Measurements from ENCODE around the gene KLHDC8A. TPM values are rescaled to one million over a fixed set of nuclear protein-coding genes. Genes with fewer than 3 reads are reported as not detected.

Gene KLHDC8A
- polyA plus RNA-seq, 4 donors = 0.22 to 1.7 (median 1.1) TPM

DNA sequence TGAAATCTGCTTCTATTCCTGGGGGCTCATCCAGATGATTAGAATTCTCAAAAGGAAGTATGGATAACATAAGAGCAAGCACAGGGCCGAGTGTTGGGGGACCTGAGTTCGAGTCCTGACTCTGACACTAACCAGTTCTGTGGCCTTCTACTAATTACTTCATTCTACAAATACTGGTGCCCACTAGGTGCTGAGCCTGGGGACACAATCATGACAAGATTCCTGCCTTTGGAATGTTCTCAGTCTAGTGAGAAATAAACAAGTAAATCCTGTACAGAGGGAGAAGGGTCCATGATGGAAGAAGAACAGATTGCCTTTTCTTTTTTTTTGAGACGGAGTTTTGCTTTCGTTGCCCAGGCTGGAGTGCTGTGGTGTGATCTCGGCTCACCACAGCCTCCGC is 32.9 kb downstream of the KLHDC8A start:
- Histone ChIP-seq H3K4me3 (ENCODE audit: low read depth in 1 of 3, low read length in 3 of 3) (no peak overlapping the region), H3K9me3 (ENCODE audit: control insufficient read depth in 2 of 2, insufficient read depth in 1 of 2, low read depth in 1 of 2, low read length in 1 of 2) (no peaks in the 10 kb centered on the region), H3K4me1 (ENCODE audit: control insufficient read depth in 3 of 3, insufficient read depth in 2 of 3, low read depth in 1 of 3, low read length in 2 of 3) (peaks cover 0 to 28% (median 8%) of the 10 kb centered on the region in 3 donors), H3K36me3 (ENCODE audit: control insufficient read depth in 3 of 3, insufficient read depth in 2 of 3, low read depth in 1 of 3, low read length in 3 of 3) (peaks cover 0 to 1% (median 0%) of the 10 kb centered on the region in 3 donors), H3K27me3 (ENCODE audit: control insufficient read depth in 3 of 3, insufficient read depth in 3 of 3, low read length in 3 of 3) (no peaks in the 10 kb centered on the region), H3K27ac (ENCODE audit: low read depth in 1 of 3, low read length in 2 of 3) (no peak overlapping the region)
- DNase-seq = no peak
- FAIRE-seq = no peak
- 90 to 93% (median 92%) methylated on average over 6 of the region's 6 CpGs for WGBS, 3 donors

DNA sequence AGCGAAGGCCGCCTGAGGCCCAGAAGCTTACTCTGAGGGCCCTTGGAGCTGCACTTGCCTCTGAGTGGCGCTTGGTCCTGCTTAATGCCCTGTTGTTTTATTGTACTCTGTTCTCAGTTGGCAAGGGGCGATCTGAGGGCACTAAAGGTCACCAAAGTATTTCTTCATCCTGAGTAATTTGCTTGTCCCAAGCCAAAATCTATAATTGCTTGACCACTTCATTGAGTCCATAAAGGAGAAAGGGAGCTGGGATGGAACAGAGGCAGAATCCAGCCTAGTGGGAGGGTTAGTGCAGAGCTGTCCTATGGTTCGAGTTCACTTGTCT is 34.8 kb downstream of the KLHDC8A start:
- peaks cover 0 to 8% (median 0%) of the 10 kb centered on the region in 3 donors for H3K36me3 ChIP-seq (ENCODE audit: control insufficient read depth in 3 of 3, insufficient read depth in 2 of 3, low read depth in 1 of 3, low read length in 3 of 3)
- H3K4me1 ChIP-seq (ENCODE audit: control insufficient read depth in 3 of 3, insufficient read depth in 2 of 3, low read depth in 1 of 3, low read length in 2 of 3) = peaks cover 0 to 47% (median 23%) of the 10 kb centered on the region in 3 donors
- WGBS, 3 donors = 35 to 51% (median 44%) methylated on average over 5 of the region's 5 CpGs
- H3K27ac ChIP-seq (ENCODE audit: low read depth in 1 of 3, low read length in 2 of 3) = peak overlapping the region in 1 of 3 donors; percentile 39
- peak overlapping the region in 2 of 3 donors; percentile 85 to 95 for H3K4me3 ChIP-seq (ENCODE audit: low read depth in 1 of 3, low read length in 3 of 3)
- no peaks in the 10 kb centered on the region for H3K9me3 ChIP-seq (ENCODE audit: control insufficient read depth in 2 of 2, insufficient read depth in 1 of 2, low read depth in 1 of 2, low read length in 1 of 2)
- DNase-seq = no peak
- FAIRE-seq = no peak
- no peaks in the 10 kb centered on the region for H3K27me3 ChIP-seq (ENCODE audit: control insufficient read depth in 3 of 3, insufficient read depth in 3 of 3, low read length in 3 of 3)

DNA sequence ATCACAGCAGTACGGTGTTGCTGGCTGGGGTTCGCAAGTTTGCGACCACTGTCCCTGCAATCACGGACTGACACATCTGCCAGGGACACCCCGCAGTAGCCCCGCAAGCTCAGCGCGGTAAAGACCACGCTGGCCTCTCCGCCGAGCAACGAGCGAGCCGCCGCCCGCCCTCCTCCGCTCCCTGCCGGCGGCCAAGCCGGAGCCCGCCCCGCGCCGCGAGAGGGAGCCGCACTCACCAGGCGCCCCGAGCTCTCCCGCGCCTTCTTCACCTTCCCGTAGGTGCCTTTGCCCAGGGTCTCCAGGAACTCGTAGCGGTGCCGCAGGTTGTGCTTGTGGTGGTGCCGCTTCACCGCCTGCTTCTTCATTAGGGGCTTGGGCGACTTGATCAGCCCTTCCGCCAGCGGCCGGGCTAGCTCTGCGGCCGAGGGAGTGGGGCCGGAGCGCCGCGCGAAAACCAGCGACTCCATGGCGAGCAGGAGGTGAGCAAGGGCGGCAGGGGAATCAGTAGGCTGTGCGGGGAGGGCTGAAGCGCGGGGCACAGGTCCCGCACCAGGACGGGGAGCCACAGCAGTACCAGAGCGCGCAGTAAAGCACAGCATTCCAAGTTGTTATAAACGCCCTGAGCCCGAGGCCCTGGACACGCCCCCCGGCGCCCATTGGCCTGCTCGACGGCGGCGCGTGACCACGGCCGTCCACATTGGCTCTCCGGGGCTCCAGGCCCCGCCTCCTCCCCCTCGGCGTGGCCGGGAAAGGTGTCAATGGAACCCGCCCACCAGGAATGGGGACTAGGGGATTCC is 35.4 kb downstream of the KLHDC8A start, which contains the start of gene NUAK2:
TSS of gene NUAK2 (minus strand) at position 584 of the 797 bp plus-strand sequence. CDS start at position 467, 117 bp downstream.
- FAIRE-seq (no peak), DNase-seq (peak; percentile 95 to 96)
- H3K27ac ChIP-seq (ENCODE audit: low read depth in 1 of 3, low read length in 2 of 3) = peak within 1 kb of the TSS; percentile 84 to 91 (median 86)
- H3K4me1 ChIP-seq (ENCODE audit: control insufficient read depth in 3 of 3, insufficient read depth in 2 of 3, low read depth in 1 of 3, low read length in 2 of 3) = peaks cover 0 to 53% (median 28%) of the 10 kb centered on the region in 3 donors
- H3K27me3 ChIP-seq (ENCODE audit: control insufficient read depth in 3 of 3, insufficient read depth in 3 of 3, low read length in 3 of 3) = no peaks in the 10 kb centered on the region
- peak within 1 kb of the TSS; percentile 85 to 95 (median 88) for H3K4me3 ChIP-seq (ENCODE audit: low read depth in 1 of 3, low read length in 3 of 3)
- 0 to 1% (median 1%) methylated on average over 73 to 75 of the region's 75 CpGs for WGBS, 3 donors
- H3K36me3 ChIP-seq (ENCODE audit: control insufficient read depth in 3 of 3, insufficient read depth in 2 of 3, low read depth in 1 of 3, low read length in 3 of 3) = peaks cover 0 to 8% (median 0%) of the 10 kb centered on the region in 3 donors
- no peaks in the 10 kb centered on the region for H3K9me3 ChIP-seq (ENCODE audit: control insufficient read depth in 2 of 2, insufficient read depth in 1 of 2, low read depth in 1 of 2, low read length in 1 of 2)

GRCh38 chr1:205319081-205320018 is 37.4 kb downstream of the KLHDC8A start:
- Histone ChIP-seq H3K36me3 (ENCODE audit: control insufficient read depth in 3 of 3, insufficient read depth in 2 of 3, low read depth in 1 of 3, low read length in 3 of 3) (peaks cover 0 to 8% (median 0%) of the 10 kb centered on the region in 3 donors), H3K9me3 (ENCODE audit: control insufficient read depth in 2 of 2, insufficient read depth in 1 of 2, low read depth in 1 of 2, low read length in 1 of 2) (no peaks in the 10 kb centered on the region), H3K4me3 (ENCODE audit: low read depth in 1 of 3, low read length in 3 of 3) (peak overlapping the region; percentile 14 to 54 (median 39)), H3K4me1 (ENCODE audit: control insufficient read depth in 3 of 3, insufficient read depth in 2 of 3, low read depth in 1 of 3, low read length in 2 of 3) (peaks cover 3 to 62% (median 37%) of the 10 kb centered on the region in 3 donors), H3K27ac (ENCODE audit: low read depth in 1 of 3, low read length in 2 of 3) (peak overlapping the region; percentile 63 to 84 (median 81)), H3K27me3 (ENCODE audit: control insufficient read depth in 3 of 3, insufficient read depth in 3 of 3, low read length in 3 of 3) (no peaks in the 10 kb centered on the region)
- peak; percentile 87 to 92 for DNase-seq
- FAIRE-seq = no peak
- 10 to 15% (median 12%) methylated on average over 6 of the region's 6 CpGs for WGBS, 3 donors

DNA sequence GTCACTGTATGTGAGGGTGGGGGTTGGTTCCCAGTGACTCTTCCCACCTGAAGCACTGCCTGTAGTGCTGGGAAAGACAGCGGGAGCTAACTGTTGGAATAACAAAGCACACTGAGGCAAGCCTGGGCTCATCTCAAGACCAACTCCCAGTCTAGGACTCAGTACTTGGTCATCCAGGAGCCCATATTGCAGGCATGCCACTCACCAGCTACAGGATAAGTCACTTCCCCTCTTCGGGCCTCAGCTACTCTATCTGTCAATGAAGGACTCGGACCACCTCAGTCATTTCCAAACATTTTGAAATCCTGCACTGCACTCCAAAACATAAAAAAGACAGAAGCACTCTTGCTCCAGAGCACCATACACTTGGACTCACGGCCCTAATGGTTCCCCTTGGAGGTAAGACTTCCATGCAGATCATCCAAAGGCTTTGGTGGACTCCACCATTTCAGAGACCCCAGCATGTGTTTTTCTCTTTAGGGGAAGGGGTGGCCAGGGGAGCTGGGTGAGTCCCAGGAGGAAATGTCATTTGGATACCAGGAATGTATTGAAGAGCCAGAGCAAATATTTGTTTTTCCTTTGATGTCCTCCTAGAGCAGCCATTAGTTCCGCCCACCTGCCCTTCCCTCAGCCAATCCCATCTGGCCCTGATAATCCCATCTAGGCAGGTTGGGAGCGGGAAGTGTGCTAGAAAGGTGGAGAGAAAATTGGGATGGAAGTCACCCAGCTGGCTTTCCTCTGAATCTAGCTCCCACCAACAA is 38.3 kb downstream of the KLHDC8A start:
- H3K4me3 ChIP-seq (ENCODE audit: low read depth in 1 of 3, low read length in 3 of 3) = peak overlapping the region in 2 of 3 donors; percentile 4 to 54

GRCh38 chr1:205317311-205317917 is 39.3 kb downstream of the KLHDC8A start:
- peaks cover 0 to 12% (median 0%) of the 10 kb centered on the region in 3 donors for H3K36me3 ChIP-seq (ENCODE audit: control insufficient read depth in 3 of 3, insufficient read depth in 2 of 3, low read depth in 1 of 3, low read length in 3 of 3)
- no peaks in the 10 kb centered on the region for H3K9me3 ChIP-seq (ENCODE audit: control insufficient read depth in 2 of 2, insufficient read depth in 1 of 2, low read depth in 1 of 2, low read length in 1 of 2)
- FAIRE-seq = no peak
- DNase-seq = peak; percentile 92 to 98
- peak overlapping the region in 1 of 3 donors; percentile 54 for H3K4me3 ChIP-seq (ENCODE audit: low read depth in 1 of 3, low read length in 3 of 3)
- H3K27me3 ChIP-seq (ENCODE audit: control insufficient read depth in 3 of 3, insufficient read depth in 3 of 3, low read length in 3 of 3) = no peaks in the 10 kb centered on the region
- H3K4me1 ChIP-seq (ENCODE audit: control insufficient read depth in 3 of 3, insufficient read depth in 2 of 3, low read depth in 1 of 3, low read length in 2 of 3) = peaks cover 12 to 72% (median 49%) of the 10 kb centered on the region in 3 donors
- peak overlapping the region; percentile 58 to 84 (median 81) for H3K27ac ChIP-seq (ENCODE audit: low read depth in 1 of 3, low read length in 2 of 3)
- 5 to 37% (median 21%) methylated on average over 7 of the region's 7 CpGs for WGBS, 3 donors

More for the DNA sequence above, 38.3 kb downstream of the KLHDC8A start:
- Histone ChIP-seq H3K36me3 (ENCODE audit: control insufficient read depth in 3 of 3, insufficient read depth in 2 of 3, low read depth in 1 of 3, low read length in 3 of 3) (peaks cover 0 to 10% (median 0%) of the 10 kb centered on the region in 3 donors), H3K27me3 (ENCODE audit: control insufficient read depth in 3 of 3, insufficient read depth in 3 of 3, low read length in 3 of 3) (no peaks in the 10 kb centered on the region), H3K9me3 (ENCODE audit: control insufficient read depth in 2 of 2, insufficient read depth in 1 of 2, low read depth in 1 of 2, low read length in 1 of 2) (no peaks in the 10 kb centered on the region), H3K27ac (ENCODE audit: low read depth in 1 of 3, low read length in 2 of 3) (peak overlapping the region; percentile 58 to 84 (median 81)), H3K4me1 (ENCODE audit: control insufficient read depth in 3 of 3, insufficient read depth in 2 of 3, low read depth in 1 of 3, low read length in 2 of 3) (peaks cover 8 to 68% (median 45%) of the 10 kb centered on the region in 3 donors)
- FAIRE-seq (no peak), DNase-seq (peak; percentile 35 to 69)
- 19 to 67% (median 39%) methylated on average over 6 of the region's 6 CpGs for WGBS, 3 donors

DNA sequence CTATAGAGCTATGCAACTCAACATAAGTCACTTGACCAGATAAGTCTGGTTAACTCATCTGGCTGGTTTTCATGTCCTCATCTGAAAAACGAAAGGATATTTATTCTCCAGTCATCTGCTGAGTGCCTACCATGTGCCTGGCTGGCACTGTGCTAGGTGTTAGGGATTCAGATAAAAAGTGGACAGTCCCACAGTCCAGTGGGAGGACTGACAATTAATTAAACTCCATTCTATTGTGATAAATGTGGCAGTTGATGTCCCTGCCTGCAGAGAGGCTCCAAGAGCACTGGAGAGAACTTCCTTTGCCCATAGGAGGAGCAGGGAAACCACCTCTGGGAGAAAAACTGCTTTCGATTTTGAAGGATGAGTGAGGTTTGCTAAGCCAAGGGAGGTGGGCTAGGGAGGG is 40.6 kb downstream of the KLHDC8A start:
- Histone ChIP-seq H3K4me3 (ENCODE audit: low read depth in 1 of 3, low read length in 3 of 3) (no peak overlapping the region), H3K4me1 (ENCODE audit: control insufficient read depth in 3 of 3, insufficient read depth in 2 of 3, low read depth in 1 of 3, low read length in 2 of 3) (peaks cover 18 to 67% (median 49%) of the 10 kb centered on the region in 3 donors), H3K27me3 (ENCODE audit: control insufficient read depth in 3 of 3, insufficient read depth in 3 of 3, low read length in 3 of 3) (no peaks in the 10 kb centered on the region), H3K36me3 (ENCODE audit: control insufficient read depth in 3 of 3, insufficient read depth in 2 of 3, low read depth in 1 of 3, low read length in 3 of 3) (peaks cover 0 to 17% (median 3%) of the 10 kb centered on the region in 3 donors), H3K27ac (ENCODE audit: low read depth in 1 of 3, low read length in 2 of 3) (peak overlapping the region; percentile 42 to 84 (median 81)), H3K9me3 (ENCODE audit: control insufficient read depth in 2 of 2, insufficient read depth in 1 of 2, low read depth in 1 of 2, low read length in 1 of 2) (no peaks in the 10 kb centered on the region)
- peak; percentile 28 to 54 for DNase-seq
- no peak for FAIRE-seq
- WGBS, 3 donors = 7 to 36% (median 16%) methylated on average over 2 of the region's 2 CpGs
